Small intestine (tissue), 7 donors: Measurements from ENCODE around the gene PTPRF. TPM values are rescaled to one million over a fixed set of nuclear protein-coding genes. Genes with fewer than 3 reads are reported as not detected.

Experiments used
- DNase-seq, 2 donors: peaks; one replicate each; pipeline versions ENCODE4 v3.0.0 to v3.0.0-alpha.2; 2013
- FAIRE-seq: peaks from 2 replicates; lab custom pipeline; 2012; peaks lifted over from hg19 to GRCh38; lab: Jason Lieb, UNC
- H3K27ac ChIP-seq, 3 donors: one replicate each; pipeline ENCODE4 v1.5.1; 2013; ENCODE audit warnings: low read length in 2 of 3, mild to moderate bottlenecking in 2 of 3, control low read depth in 1 of 3, inconsistent platforms in 1 of 3, low read depth in 1 of 3, moderate library complexity in 1 of 3
- H3K27me3 ChIP-seq, 3 donors: one replicate each; pipeline ENCODE4 v1.6.1; 2013; ENCODE audit warnings: low read length in 3 of 3, inconsistent platforms in 1 of 3; ENCODE audit not compliant: control insufficient read depth in 3 of 3, insufficient read depth in 3 of 3
- H3K36me3 ChIP-seq, 3 donors: one replicate each; pipeline ENCODE4 v1.6.1; 2013; ENCODE audit warnings: low read length in 3 of 3, inconsistent platforms in 1 of 3, low read depth in 1 of 3, mild to moderate bottlenecking in 1 of 3, moderate library complexity in 1 of 3; ENCODE audit not compliant: control insufficient read depth in 3 of 3, insufficient read depth in 2 of 3
- H3K4me1 ChIP-seq, 3 donors: one replicate each; pipeline ENCODE4 v1.6.1; 2013; ENCODE audit warnings: low read length in 2 of 3, inconsistent platforms in 1 of 3, low read depth in 1 of 3, mild to moderate bottlenecking in 1 of 3, moderate library complexity in 1 of 3; ENCODE audit not compliant: control insufficient read depth in 3 of 3, insufficient read depth in 2 of 3
- H3K4me3 ChIP-seq, 3 donors: one replicate each; pipeline ENCODE4 v1.5.1; 2013; ENCODE audit warnings: low read length in 3 of 3, control low read depth in 1 of 3, inconsistent platforms in 1 of 3, low read depth in 1 of 3, mild to moderate bottlenecking in 1 of 3, moderate library complexity in 1 of 3
- H3K9me3 ChIP-seq, 2 donors: one replicate each; pipeline ENCODE4 v1.6.1; 2013; ENCODE audit warnings: low read depth in 1 of 2, low read length in 1 of 2; ENCODE audit not compliant: control insufficient read depth in 2 of 2, insufficient read depth in 1 of 2
- WGBS, 3 donors: extraction: QIAGEN DNeasy Blood & Tissue Kit; methylation state at CpG; one replicate each; pipeline ENCODE4 v1.1.7; 2013; 5-methylcytosine and 5-hydroxymethylcytosine counted together
- polyA plus RNA-seq, 4 donors: library from polyadenylated mRNA; stranded (reverse) in 3 of 4; unstranded in 1 of 4; fragments of 200-250 nt in 3 of 4; fragments of 120-200 nt in 1 of 4; gene quantifications; one replicate each; pipeline versions ENCODE4 v1.2.1 to v1.2.3, GENCODE V29; 2013
- donor health status: healthy with polysubstance abuse.
- donor health status: control.
- donor health status: control.
- donor health status: Bipolar disorder and iron deficiency.
- donor health status: healthy.

The PTPRF gene
- polyA plus RNA-seq, 4 donors: 77.0 to 255 (median 83.2) TPM

GRCh38 chr1:43597028-43597427 is 66.3 kb downstream of the PTPRF start:
- 83 to 92% (median 88%) methylated on average over 5 of the region's 5 CpGs for WGBS, 3 donors
- FAIRE-seq: no peak

GRCh38 chr1:43597721-43598120 is 67.0 kb downstream of the PTPRF start:
- no peak overlapping the region for H3K27ac ChIP-seq
- DNase-seq: no peak
- FAIRE-seq: no peak
- peaks cover 0 to 94% (median 12%) of the 10 kb centered on the region in 3 donors for H3K36me3 ChIP-seq
- H3K9me3 ChIP-seq: no peaks in the 10 kb centered on the region
- WGBS, 3 donors: 93 to 95% (median 94%) methylated on average over 27 to 31 of the region's 31 CpGs
- no peaks in the 10 kb centered on the region for H3K4me1 ChIP-seq
- no peaks in the 10 kb centered on the region for H3K27me3 ChIP-seq
- H3K4me3 ChIP-seq: no peak overlapping the region

More at GRCh38 chr1:43597028-43597427, 66.3 kb downstream of the PTPRF start:
- DNase-seq: no peak
- no peaks in the 10 kb centered on the region for H3K9me3 ChIP-seq
- H3K36me3 ChIP-seq: peaks cover 0 to 94% (median 15%) of the 10 kb centered on the region in 3 donors
- H3K27ac ChIP-seq: no peak overlapping the region
- no peak overlapping the region for H3K4me3 ChIP-seq
- H3K27me3 ChIP-seq: no peaks in the 10 kb centered on the region
- no peaks in the 10 kb centered on the region for H3K4me1 ChIP-seq

GRCh38 chr1:43598622-43599021 is 67.9 kb downstream of the PTPRF start:
- no peaks in the 10 kb centered on the region for H3K9me3 ChIP-seq
- H3K27me3 ChIP-seq: no peaks in the 10 kb centered on the region
- FAIRE-seq (no peak), DNase-seq (no peak)
- peaks cover 0 to 94% (median 7%) of the 10 kb centered on the region in 3 donors for H3K36me3 ChIP-seq
- H3K27ac ChIP-seq: no peak overlapping the region
- 89 to 91% (median 91%) methylated on average over 11 of the region's 11 CpGs for WGBS, 3 donors
- no peaks in the 10 kb centered on the region for H3K4me1 ChIP-seq
- H3K4me3 ChIP-seq: no peak overlapping the region

- Histone ChIP-seq H3K4me1 (no peaks in the 10 kb centered on the region), H3K9me3 (no peaks in the 10 kb centered on the region), H3K27ac (no peak overlapping the region), H3K4me3 (no peak overlapping the region), H3K36me3 (peaks cover 0 to 95% (median 17%) of the 10 kb centered on the region in 3 donors), H3K27me3 (no peaks in the 10 kb centered on the region)
- WGBS, 3 donors: 86 to 91% (median 88%) methylated on average over 19 of the region's 19 CpGs
- FAIRE-seq: no peak
- DNase-seq: no peak
These were observed 69.6 kb downstream of the PTPRF start for GRCh38 chr1:43600033-43601020.

GRCh38 chr1:43602990-43603389 is 72.3 kb downstream of the PTPRF start:
- H3K36me3 ChIP-seq: peaks cover 4 to 100% (median 18%) of the 10 kb centered on the region in 3 donors
- no peaks in the 10 kb centered on the region for H3K4me1 ChIP-seq
- 83 to 86% (median 84%) methylated on average over 9 to 10 of the region's 10 CpGs for WGBS, 3 donors
- no peak overlapping the region for H3K4me3 ChIP-seq
- FAIRE-seq: no peak
- H3K27me3 ChIP-seq: no peaks in the 10 kb centered on the region
- DNase-seq: no peak
- no peak overlapping the region for H3K27ac ChIP-seq
- no peaks in the 10 kb centered on the region for H3K9me3 ChIP-seq

GRCh38 chr1:43604192-43604591 is 73.5 kb downstream of the PTPRF start:
- peaks cover 4 to 100% (median 22%) of the 10 kb centered on the region in 3 donors for H3K36me3 ChIP-seq
- no peaks in the 10 kb centered on the region for H3K27me3 ChIP-seq
- no peaks in the 10 kb centered on the region for H3K4me1 ChIP-seq
- H3K9me3 ChIP-seq: no peaks in the 10 kb centered on the region
- H3K4me3 ChIP-seq: no peak overlapping the region
- no peak overlapping the region for H3K27ac ChIP-seq
- no peak for FAIRE-seq
- no peak for DNase-seq
- 83 to 90% (median 88%) methylated on average over 5 of the region's 5 CpGs for WGBS, 3 donors

- 92 to 94% (median 94%) methylated on average over 18 of the region's 18 CpGs for WGBS, 3 donors
- Histone ChIP-seq H3K27me3 (no peaks in the 10 kb centered on the region), H3K4me1 (no peaks in the 10 kb centered on the region), H3K36me3 (peaks cover 4 to 100% (median 26%) of the 10 kb centered on the region in 3 donors), H3K27ac (no peak overlapping the region), H3K4me3 (no peak overlapping the region), H3K9me3 (no peaks in the 10 kb centered on the region)
- DNase-seq (no peak), FAIRE-seq (no peak)
These were observed 74.5 kb downstream of the PTPRF start for GRCh38 chr1:43605157-43605556.

GRCh38 chr1:43605766-43606165 is 75.1 kb downstream of the PTPRF start:
- DNase-seq (no peak), FAIRE-seq (no peak)
- WGBS, 3 donors: 84 to 88% (median 85%) methylated on average over 7 of the region's 7 CpGs
- Histone ChIP-seq H3K9me3 (no peaks in the 10 kb centered on the region), H3K27ac (no peak overlapping the region), H3K4me1 (no peaks in the 10 kb centered on the region), H3K36me3 (peaks cover 4 to 100% (median 26%) of the 10 kb centered on the region in 3 donors), H3K4me3 (no peak overlapping the region), H3K27me3 (no peaks in the 10 kb centered on the region)
